SJSA1 (cell line): ENCODE measurements around the gene GRID1. TPM values are rescaled to one million over a fixed set of nuclear protein-coding genes. Genes with fewer than 3 reads are reported as not detected.

Experiments
- DNase-seq, 2 experiments: peaks; one replicate each; pipeline ENCODE4 v3.0.0-alpha.2; 2015 to 2020; ENCODE audit warnings: low spot score in 2 of 2, low read depth in 1 of 2
- H3K27ac ChIP-seq: fragments of 250-450 bp; sonication (Bioruptor Pico); 2 replicates; pipeline ENCODE4 v1.5.1; 2020; ENCODE audit warnings: mild to moderate bottlenecking, moderate library complexity
- H3K27me3 ChIP-seq: fragments of 250-450 bp; sonication (Bioruptor Pico); replicated peaks from 2 replicates; pipeline ENCODE4 v1.5.1; 2020; ENCODE audit warnings: mild to moderate bottlenecking, moderate library complexity
- H3K36me3 ChIP-seq: fragments of 250-450 bp; sonication (Bioruptor Pico); 2 replicates; pipeline ENCODE4 v1.5.1; 2020; ENCODE audit warnings: mild to moderate bottlenecking
- H3K4me1 ChIP-seq: fragments of 250-450 bp; sonication (Bioruptor Pico); replicated peaks from 2 replicates; pipeline ENCODE4 v1.6.1; 2021; ENCODE audit warnings: mild to moderate bottlenecking
- H3K4me3 ChIP-seq: fragments of 250-450 bp; sonication (Bioruptor Pico); 2 replicates; pipeline ENCODE4 v1.5.1; 2020; ENCODE audit warnings: mild to moderate bottlenecking
- H3K9me3 ChIP-seq: fragments of 250-450 bp; sonication (Bioruptor Pico); replicated peaks from 2 replicates; pipeline ENCODE4 v1.5.1; 2020; ENCODE audit warnings: mild to moderate bottlenecking
- total RNA-seq: library from RNA; depleted of rRNA; stranded (reverse); fragments of >200 nt; shearing (Covaris generic); gene quantifications from 2 replicates; pipeline ENCODE4 v1.2.3, GENCODE V29; 2014

The GRID1 gene
- total RNA-seq, 1 experiment from 2014 or later = 0.05 TPM

- no peak for DNase-seq
Observed at GRCh38 chr10:86349474-86349873, 17.1 kb downstream of the GRID1 start.

GRCh38 chr10:86348321-86349210, 18.0 kb downstream of the GRID1 start:
- DNase-seq = no peak

More at GRCh38 chr10:86349474-86349873, 17.1 kb downstream of the GRID1 start:
- Histone ChIP-seq H3K4me3 (no peak overlapping the region), H3K9me3 (no peaks in the 10 kb centered on the region), H3K27me3 (no peaks in the 10 kb centered on the region), H3K36me3 (no peaks in the 10 kb centered on the region), H3K4me1 (peaks cover 11% of the 10 kb centered on the region), H3K27ac (no peak overlapping the region)

GRCh38 chr10:86347856-86348255, 18.7 kb downstream of the GRID1 start:
- Histone ChIP-seq H3K9me3 (no peaks in the 10 kb centered on the region), H3K4me1 (peaks cover 11% of the 10 kb centered on the region), H3K27ac (no peak overlapping the region), H3K36me3 (no peaks in the 10 kb centered on the region), H3K27me3 (no peaks in the 10 kb centered on the region), H3K4me3 (no peak overlapping the region)
- DNase-seq = no peak

More at GRCh38 chr10:86348321-86349210, 18.0 kb downstream of the GRID1 start:
- Histone ChIP-seq H3K9me3 (no peaks in the 10 kb centered on the region), H3K4me1 (peaks cover 11% of the 10 kb centered on the region), H3K4me3 (no peak overlapping the region), H3K27ac (no peak overlapping the region), H3K36me3 (no peaks in the 10 kb centered on the region), H3K27me3 (no peaks in the 10 kb centered on the region)

- no peaks in the 10 kb centered on the region for H3K27me3 ChIP-seq
- no peaks in the 10 kb centered on the region for H3K9me3 ChIP-seq
- H3K4me3 ChIP-seq = no peak overlapping the region
- H3K4me1 ChIP-seq = peaks cover 11% of the 10 kb centered on the region
- DNase-seq = no peak
- H3K36me3 ChIP-seq = no peaks in the 10 kb centered on the region
- H3K27ac ChIP-seq = no peak overlapping the region
Observed at GRCh38 chr10:86346799-86347665, 19.6 kb downstream of the GRID1 start.

- Histone ChIP-seq H3K27ac (no peak overlapping the region), H3K27me3 (no peaks in the 10 kb centered on the region), H3K4me1 (peaks cover 11% of the 10 kb centered on the region), H3K36me3 (no peaks in the 10 kb centered on the region), H3K9me3 (no peaks in the 10 kb centered on the region), H3K4me3 (no peak overlapping the region)
- DNase-seq = peak in 1 of 2 experiments; percentile 14
Observed at GRCh38 chr10:86345859-86346798, 20.5 kb downstream of the GRID1 start.

- H3K4me1 ChIP-seq = peaks cover 11% of the 10 kb centered on the region
- no peak overlapping the region for H3K27ac ChIP-seq
- no peaks in the 10 kb centered on the region for H3K9me3 ChIP-seq
- DNase-seq = no peak
- H3K27me3 ChIP-seq = no peaks in the 10 kb centered on the region
- no peak overlapping the region for H3K4me3 ChIP-seq
- H3K36me3 ChIP-seq = no peaks in the 10 kb centered on the region
Observed at GRCh38 chr10:86345296-86345858, 21.2 kb downstream of the GRID1 start.

GRCh38 chr10:86344714-86345161, 21.9 kb downstream of the GRID1 start:
- Histone ChIP-seq H3K4me1 (peaks cover 11% of the 10 kb centered on the region), H3K36me3 (no peaks in the 10 kb centered on the region), H3K4me3 (no peak overlapping the region), H3K27ac (no peak overlapping the region), H3K9me3 (no peaks in the 10 kb centered on the region), H3K27me3 (no peaks in the 10 kb centered on the region)
- DNase-seq = no peak

- DNase-seq = no peak
- H3K4me1 ChIP-seq = peaks cover 11% of the 10 kb centered on the region
- H3K9me3 ChIP-seq = no peaks in the 10 kb centered on the region
- H3K36me3 ChIP-seq = no peaks in the 10 kb centered on the region
- H3K27me3 ChIP-seq = no peaks in the 10 kb centered on the region
- H3K27ac ChIP-seq = no peak overlapping the region
- no peak overlapping the region for H3K4me3 ChIP-seq
Observed at GRCh38 chr10:86344281-86344680, 22.3 kb downstream of the GRID1 start.

- Histone ChIP-seq H3K27ac (no peak overlapping the region), H3K27me3 (no peaks in the 10 kb centered on the region), H3K4me1 (peaks cover 11% of the 10 kb centered on the region), H3K9me3 (no peaks in the 10 kb centered on the region), H3K4me3 (no peak overlapping the region), H3K36me3 (no peaks in the 10 kb centered on the region)
- DNase-seq = no peak
Observed at GRCh38 chr10:86343761-86344160, 22.8 kb downstream of the GRID1 start.

GRCh38 chr10:86342111-86342863, 24.3 kb downstream of the GRID1 start:
- H3K36me3 ChIP-seq = no peaks in the 10 kb centered on the region

GRCh38 chr10:86341361-86341811, 25.2 kb downstream of the GRID1 start:
- Histone ChIP-seq H3K4me1 (peaks cover 8% of the 10 kb centered on the region), H3K27ac (no peak overlapping the region), H3K36me3 (no peaks in the 10 kb centered on the region), H3K4me3 (no peak overlapping the region), H3K9me3 (no peaks in the 10 kb centered on the region), H3K27me3 (no peaks in the 10 kb centered on the region)
- no peak for DNase-seq

More at GRCh38 chr10:86342111-86342863, 24.3 kb downstream of the GRID1 start:
- Histone ChIP-seq H3K4me3 (no peak overlapping the region), H3K27me3 (no peaks in the 10 kb centered on the region), H3K4me1 (peaks cover 11% of the 10 kb centered on the region), H3K27ac (no peak overlapping the region), H3K9me3 (no peaks in the 10 kb centered on the region)
- DNase-seq = no peak

GRCh38 chr10:86340991-86341260, 25.7 kb downstream of the GRID1 start:
- Histone ChIP-seq H3K27ac (no peak overlapping the region), H3K36me3 (no peaks in the 10 kb centered on the region)
- DNase-seq = no peak

More at GRCh38 chr10:86340991-86341260, 25.7 kb downstream of the GRID1 start:
- Histone ChIP-seq H3K9me3 (no peaks in the 10 kb centered on the region), H3K4me1 (peaks cover 4% of the 10 kb centered on the region), H3K4me3 (no peak overlapping the region), H3K27me3 (no peaks in the 10 kb centered on the region)
